Measurements from ENCODE around the gene PCDHGB5.
"Not testable (repeated sequence)": the region's sequence is repeated elsewhere in the genome, so short reads cannot be mapped to it uniquely, and the experiment has no call there.

PCDHGB5 gene

GRCh38 chr5:141374627-141375026 lies 23.1 kb upstream of the PCDHGB5 start:
- in situ Hi-C loops (cut with HindIII; ENCODE audit: low pct_ligation_motif_present, low pct_unique_long_range_greater_than_20kb, low sequenced_read_pairs), result no loop called here
- no peak for DNase-seq

GRCh38 chr5:141375444-141376155 lies 22.1 kb upstream of the PCDHGB5 start:
- in situ Hi-C loops (cut with HindIII; ENCODE audit: low pct_ligation_motif_present, low pct_unique_long_range_greater_than_20kb, low sequenced_read_pairs); DNase-seq: not testable (repeated sequence)

GRCh38 chr5:141382469-141383294 lies 15.1 kb upstream of the PCDHGB5 start, which contains the start of gene PCDHGA7:
PCDHGA7 (plus strand) TSS chr5:141382742; CDS start chr5:141382900, 158 bp downstream.
- in situ Hi-C loops (cut with HindIII; ENCODE audit: low pct_ligation_motif_present, low pct_unique_long_range_greater_than_20kb, low sequenced_read_pairs), result no loop called here
- peak; percentile 60 for DNase-seq

GRCh38 chr5:141383345-141383744 lies 14.4 kb upstream of the PCDHGB5 start:
- in situ Hi-C loops (cut with HindIII; ENCODE audit: low pct_ligation_motif_present, low pct_unique_long_range_greater_than_20kb, low sequenced_read_pairs), result no loop called here
- DNase-seq, result no peak

- in situ Hi-C loops (cut with HindIII; ENCODE audit: low pct_ligation_motif_present, low pct_unique_long_range_greater_than_20kb, low sequenced_read_pairs), result no loop called here
- no peak for DNase-seq
Measured at GRCh38 chr5:141384471-141385267, 13.1 kb upstream of the PCDHGB5 start.

- DNase-seq; in situ Hi-C loops (cut with HindIII; ENCODE audit: low pct_ligation_motif_present, low pct_unique_long_range_greater_than_20kb, low sequenced_read_pairs): not testable (repeated sequence)
Measured at GRCh38 chr5:141387557-141388311, 10.0 kb upstream of the PCDHGB5 start, which contains the start of gene PCDHGB4. PCDHGB4 (plus strand) TSS chr5:141387698; CDS start chr5:141387885, 187 bp downstream.

GRCh38 chr5:141388661-141389060 lies 9.1 kb upstream of the PCDHGB5 start:
- in situ Hi-C loops (cut with HindIII; ENCODE audit: low pct_ligation_motif_present, low pct_unique_long_range_greater_than_20kb, low sequenced_read_pairs), result no loop called here
- DNase-seq, result no peak

- in situ Hi-C loops (cut with HindIII; ENCODE audit: low pct_ligation_motif_present, low pct_unique_long_range_greater_than_20kb, low sequenced_read_pairs), result no loop called here
- no peak for DNase-seq
Measured at GRCh38 chr5:141389153-141390042, 8.3 kb upstream of the PCDHGB5 start.

- in situ Hi-C loops (cut with HindIII; ENCODE audit: low pct_ligation_motif_present, low pct_unique_long_range_greater_than_20kb, low sequenced_read_pairs), result no loop called here
- no peak for DNase-seq
Measured at GRCh38 chr5:141392429-141393198, 5.1 kb upstream of the PCDHGB5 start, which contains the start of gene PCDHGA8. PCDHGA8 (plus strand) TSS chr5:141392633; CDS start chr5:141392814, 181 bp downstream.

GRCh38 chr5:141393267-141393666 lies 4.5 kb upstream of the PCDHGB5 start:
- in situ Hi-C loops (cut with HindIII; ENCODE audit: low pct_ligation_motif_present, low pct_unique_long_range_greater_than_20kb, low sequenced_read_pairs), result no loop called here
- no peak for DNase-seq

GRCh38 chr5:141394401-141395187 lies 3.2 kb upstream of the PCDHGB5 start:
- in situ Hi-C loops (cut with HindIII; ENCODE audit: low pct_ligation_motif_present, low pct_unique_long_range_greater_than_20kb, low sequenced_read_pairs); DNase-seq: not testable (repeated sequence)

- no peak for DNase-seq
- in situ Hi-C loops (cut with HindIII; ENCODE audit: low pct_ligation_motif_present, low pct_unique_long_range_greater_than_20kb, low sequenced_read_pairs), result no loop called here
Measured at GRCh38 chr5:141398608-141399007, 861 bp downstream of the PCDHGB5 start.

GRCh38 chr5:141399555-141400258 lies 2.0 kb downstream of the PCDHGB5 start:
- DNase-seq, result no peak
- in situ Hi-C loops (cut with HindIII; ENCODE audit: low pct_ligation_motif_present, low pct_unique_long_range_greater_than_20kb, low sequenced_read_pairs), result no loop called here

GRCh38 chr5:141402553-141403243 lies 5.0 kb downstream of the PCDHGB5 start, which contains the start of gene PCDHGA9:
PCDHGA9 (plus strand) TSS chr5:141402778; CDS start chr5:141402953, 175 bp downstream.
- DNase-seq, result no peak
- in situ Hi-C loops (cut with HindIII; ENCODE audit: low pct_ligation_motif_present, low pct_unique_long_range_greater_than_20kb, low sequenced_read_pairs), result no loop called here

- in situ Hi-C loops (cut with HindIII; ENCODE audit: low pct_ligation_motif_present, low pct_unique_long_range_greater_than_20kb, low sequenced_read_pairs), result no loop called here
- no peak for DNase-seq
Measured at GRCh38 chr5:141403387-141403786, 5.6 kb downstream of the PCDHGB5 start.
